ENCODE data around the gene TNC.

TNC gene

DNA sequence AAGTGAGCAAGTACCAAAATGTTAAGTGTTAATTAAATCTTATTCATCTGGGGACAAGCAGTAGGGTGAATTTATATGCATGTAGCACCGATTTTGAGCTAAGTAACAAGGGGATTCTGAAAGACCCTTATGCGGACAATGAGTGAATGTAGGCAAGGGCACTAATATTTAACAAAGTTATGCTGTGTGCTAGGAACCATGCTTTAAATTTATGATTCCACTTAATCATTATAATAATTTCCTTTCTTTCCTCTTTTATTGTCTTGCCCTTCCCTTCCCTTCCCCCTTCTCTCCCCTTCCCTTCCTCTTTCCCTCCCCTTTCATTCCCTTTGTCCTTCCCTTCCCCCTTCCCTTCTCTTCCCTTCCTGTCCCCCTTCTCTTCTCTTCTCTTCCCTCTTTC is 25.7 kb upstream of the TNC start:
- Histone ChIP-seq H3K36me3 (ENCODE audit: control insufficient read depth, insufficient read depth, low read length) (no peaks in the 10 kb centered on the region), H3K4me2 (ENCODE audit: low read length) (no peak overlapping the region), H3K9me3 (ENCODE audit: control insufficient read depth, low read length) (no peaks in the 10 kb centered on the region), H3K4me3 (ENCODE audit: low read depth, low read length) (no peak overlapping the region), H3K27me3 (ENCODE audit: control insufficient read depth, insufficient read depth, low read length) (no peaks in the 10 kb centered on the region), H3K9ac (no peak overlapping the region), H3K79me2 (no peaks in the 10 kb centered on the region), H3K4me1 (no peaks in the 10 kb centered on the region), H2AFZ (no peak overlapping the region), H3K27ac (no peak overlapping the region)
- TF ChIP-seq, protein P1, sequence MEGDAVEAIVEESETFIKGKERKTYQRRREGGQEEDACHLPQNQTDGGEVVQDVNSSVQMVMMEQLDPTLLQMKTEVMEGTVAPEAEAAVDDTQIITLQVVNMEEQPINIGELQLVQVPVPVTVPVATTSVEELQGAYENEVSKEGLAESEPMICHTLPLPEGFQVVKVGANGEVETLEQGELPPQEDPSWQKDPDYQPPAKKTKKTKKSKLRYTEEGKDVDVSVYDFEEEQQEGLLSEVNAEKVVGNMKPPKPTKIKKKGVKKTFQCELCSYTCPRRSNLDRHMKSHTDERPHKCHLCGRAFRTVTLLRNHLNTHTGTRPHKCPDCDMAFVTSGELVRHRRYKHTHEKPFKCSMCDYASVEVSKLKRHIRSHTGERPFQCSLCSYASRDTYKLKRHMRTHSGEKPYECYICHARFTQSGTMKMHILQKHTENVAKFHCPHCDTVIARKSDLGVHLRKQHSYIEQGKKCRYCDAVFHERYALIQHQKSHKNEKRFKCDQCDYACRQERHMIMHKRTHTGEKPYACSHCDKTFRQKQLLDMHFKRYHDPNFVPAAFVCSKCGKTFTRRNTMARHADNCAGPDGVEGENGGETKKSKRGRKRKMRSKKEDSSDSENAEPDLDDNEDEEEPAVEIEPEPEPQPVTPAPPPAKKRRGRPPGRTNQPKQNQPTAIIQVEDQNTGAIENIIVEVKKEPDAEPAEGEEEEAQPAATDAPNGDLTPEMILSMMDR (IDR thresholded peaks at IDR 0.05): no peak

DNA sequence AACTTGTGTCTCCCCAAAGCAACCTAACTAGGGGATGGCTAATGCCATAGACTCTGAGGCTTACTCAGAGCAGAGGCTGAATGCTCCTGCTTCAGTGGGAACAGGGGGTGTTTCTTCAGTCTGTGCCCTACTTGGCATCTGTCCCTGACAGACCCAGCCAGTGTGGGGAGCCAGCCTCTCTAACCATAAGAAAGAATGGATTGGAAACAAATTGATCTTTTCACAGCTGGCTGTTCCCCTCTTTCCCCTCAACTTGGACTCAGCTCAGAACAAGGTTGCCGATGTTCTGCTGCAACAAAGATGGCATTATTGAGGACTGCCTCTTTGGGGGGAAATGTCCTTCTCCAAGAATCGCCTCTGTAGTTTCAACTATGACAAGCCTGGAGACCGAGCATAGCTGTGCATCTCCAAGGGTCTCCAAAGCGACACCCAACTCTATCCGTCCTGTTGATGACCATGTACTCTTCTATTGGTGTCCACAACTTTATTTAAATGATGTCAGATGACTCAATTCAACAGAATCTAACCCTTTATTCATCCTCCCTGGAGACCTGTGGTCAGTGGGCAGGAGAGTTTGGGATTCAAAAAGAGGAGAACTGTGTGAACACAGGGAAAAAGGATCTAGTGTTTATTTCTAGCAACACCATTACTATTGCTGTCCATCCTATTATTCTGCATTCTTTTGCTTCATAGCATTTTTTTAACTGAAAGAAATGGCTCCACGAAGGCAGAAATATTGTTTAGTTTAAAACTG is 24.7 kb upstream of the TNC start:
- no peaks in the 10 kb centered on the region for H3K27me3 ChIP-seq (ENCODE audit: control insufficient read depth, insufficient read depth, low read length)
- no peaks in the 10 kb centered on the region for H3K9me3 ChIP-seq (ENCODE audit: control insufficient read depth, low read length)
- no peak overlapping the region for H3K9ac ChIP-seq
- H3K36me3 ChIP-seq (ENCODE audit: control insufficient read depth, insufficient read depth, low read length): no peaks in the 10 kb centered on the region
- no peaks in the 10 kb centered on the region for H3K79me2 ChIP-seq
- TF ChIP-seq, protein P1 (IDR thresholded peaks at IDR 0.05): no peak
- H3K4me2 ChIP-seq (ENCODE audit: low read length): no peak overlapping the region
- H3K4me1 ChIP-seq: no peaks in the 10 kb centered on the region
- no peak overlapping the region for H2AFZ ChIP-seq
- no peak overlapping the region for H3K27ac ChIP-seq
- H3K4me3 ChIP-seq (ENCODE audit: low read depth, low read length): no peak overlapping the region

DNA sequence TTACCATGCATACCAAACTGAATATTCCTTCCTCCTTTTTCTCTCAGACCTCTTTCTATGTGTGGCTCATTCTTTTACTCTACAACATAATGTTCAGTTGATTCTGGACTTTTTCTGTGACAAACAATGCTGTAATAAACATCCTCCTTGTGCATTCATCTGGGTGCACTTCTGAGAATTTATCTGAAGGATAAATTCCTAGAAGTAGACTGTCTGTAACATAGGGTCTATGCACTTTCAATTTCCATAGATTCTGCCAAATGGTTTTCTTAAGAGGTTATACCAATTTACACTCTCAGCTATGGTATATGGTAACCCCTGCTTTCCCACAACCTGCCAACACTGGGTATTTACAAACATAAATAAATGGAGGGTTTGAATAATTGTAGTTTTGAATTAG is 24.1 kb upstream of the TNC start:
- Histone ChIP-seq H3K9me3 (ENCODE audit: control insufficient read depth, low read length) (no peaks in the 10 kb centered on the region), H3K36me3 (ENCODE audit: control insufficient read depth, insufficient read depth, low read length) (no peaks in the 10 kb centered on the region), H3K27me3 (ENCODE audit: control insufficient read depth, insufficient read depth, low read length) (no peaks in the 10 kb centered on the region), H3K4me1 (no peaks in the 10 kb centered on the region), H3K9ac (no peak overlapping the region), H3K79me2 (no peaks in the 10 kb centered on the region), H3K4me3 (ENCODE audit: low read depth, low read length) (no peak overlapping the region), H2AFZ (no peak overlapping the region), H3K27ac (no peak overlapping the region), H3K4me2 (ENCODE audit: low read length) (no peak overlapping the region)
- TF ChIP-seq, protein P1 (IDR thresholded peaks at IDR 0.05): no peak

DNA sequence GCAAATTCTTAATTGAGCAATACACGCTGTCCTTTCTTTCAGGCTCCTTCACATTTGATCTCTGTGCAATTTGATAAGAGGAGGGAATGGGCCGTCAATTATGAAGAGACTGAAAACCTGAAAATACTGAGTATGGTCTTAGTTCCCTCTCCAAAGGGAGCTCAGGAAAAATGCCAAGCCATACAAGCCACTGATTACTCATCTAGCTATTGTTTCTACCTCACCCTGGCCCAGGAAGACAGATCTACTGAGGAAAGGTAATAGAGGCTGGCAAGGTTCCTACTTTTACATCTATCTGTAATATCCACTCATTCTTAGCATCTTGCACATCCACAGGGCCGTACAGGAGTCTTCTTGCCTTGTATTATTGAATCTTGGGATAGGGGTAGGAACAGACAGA is 23.7 kb upstream of the TNC start:
- TF ChIP-seq, protein P1 (IDR thresholded peaks at IDR 0.05): no peak
- no peak overlapping the region for H2AFZ ChIP-seq
- no peaks in the 10 kb centered on the region for H3K9me3 ChIP-seq (ENCODE audit: control insufficient read depth, low read length)
- no peak overlapping the region for H3K4me3 ChIP-seq (ENCODE audit: low read depth, low read length)
- no peak overlapping the region for H3K27ac ChIP-seq
- H3K36me3 ChIP-seq (ENCODE audit: control insufficient read depth, insufficient read depth, low read length): no peaks in the 10 kb centered on the region
- H3K9ac ChIP-seq: no peak overlapping the region
- H3K79me2 ChIP-seq: no peaks in the 10 kb centered on the region
- H3K4me1 ChIP-seq: no peaks in the 10 kb centered on the region
- no peaks in the 10 kb centered on the region for H3K27me3 ChIP-seq (ENCODE audit: control insufficient read depth, insufficient read depth, low read length)
- no peak overlapping the region for H3K4me2 ChIP-seq (ENCODE audit: low read length)

DNA sequence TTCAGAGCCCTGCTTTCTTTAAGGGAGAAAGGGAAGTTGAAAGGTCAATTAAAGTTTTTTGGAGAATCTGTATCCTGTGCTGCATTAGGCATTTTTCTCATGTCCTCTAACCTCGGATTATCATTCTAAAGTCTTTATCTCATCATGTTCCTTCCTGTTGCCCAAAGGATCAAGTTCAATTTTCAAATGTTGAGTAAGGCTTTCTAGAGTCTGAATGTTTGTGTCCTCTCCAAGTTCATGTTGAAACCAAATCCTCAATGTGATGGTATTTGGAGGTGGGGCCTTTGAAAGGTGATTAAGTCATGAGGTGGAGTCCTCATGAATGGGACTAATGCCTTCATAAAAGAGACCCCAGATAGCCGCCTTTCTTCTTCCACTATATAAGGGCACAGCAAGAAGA is 20.2 kb upstream of the TNC start:
- H2AFZ ChIP-seq: no peak overlapping the region
- no peaks in the 10 kb centered on the region for H3K36me3 ChIP-seq (ENCODE audit: control insufficient read depth, insufficient read depth, low read length)
- no peaks in the 10 kb centered on the region for H3K79me2 ChIP-seq
- H3K27ac ChIP-seq: no peak overlapping the region
- H3K9me3 ChIP-seq (ENCODE audit: control insufficient read depth, low read length): no peaks in the 10 kb centered on the region
- H3K4me2 ChIP-seq (ENCODE audit: low read length): no peak overlapping the region
- TF ChIP-seq, protein P1 (IDR thresholded peaks at IDR 0.05): no peak
- H3K4me1 ChIP-seq: no peaks in the 10 kb centered on the region
- H3K27me3 ChIP-seq (ENCODE audit: control insufficient read depth, insufficient read depth, low read length): no peaks in the 10 kb centered on the region
- no peak overlapping the region for H3K4me3 ChIP-seq (ENCODE audit: low read depth, low read length)
- H3K9ac ChIP-seq: no peak overlapping the region

Data from parathyroid adenoma (tissue), 2 donors.